Erythroblast (primary cell): ENCODE measurements around the gene MADCAM1.

ENCODE experiments used
- GATA1 ChIP-seq: IDR thresholded peaks from 2 replicates; pipeline ENCODE4 v1.6.1; 2011; ENCODE audit warnings: low read depth, mild to moderate bottlenecking, control low read depth, low read length, moderate library complexity
- POLR2A ChIP-seq: IDR thresholded peaks from 2 replicates; pipeline ENCODE4 v1.6.1; 2011; ENCODE audit warnings: mild to moderate bottlenecking, low read length

- TF ChIP-seq GATA1 (no peak), POLR2A (no peak)
These were observed 32.1 kb upstream of the MADCAM1 start for GRCh38 chr19:464208-464545.
